Hepatocyte (in vitro differentiated cells): ENCODE results near the gene LHX1.

ENCODE experiments used
- CTCF ChIP-seq: fragments of 200-600 bp; sonication (generic); IDR thresholded peaks from 2 replicates; pipeline ENCODE4 v1.5.1; 2016; ENCODE audit warnings: antibody characterized with exemption, mild to moderate bottlenecking; ENCODE audit not compliant: poor library complexity
- EZH2phosphoT487 ChIP-seq: fragments of 200-600 bp; sonication (generic); IDR thresholded peaks from one replicate; pipeline ENCODE4 v1.6.1; 2018; ENCODE audit warnings: antibody characterized with exemption, mild to moderate bottlenecking, low read depth, moderate library complexity; ENCODE audit not compliant: unreplicated experiment, severe bottlenecking

DNA sequence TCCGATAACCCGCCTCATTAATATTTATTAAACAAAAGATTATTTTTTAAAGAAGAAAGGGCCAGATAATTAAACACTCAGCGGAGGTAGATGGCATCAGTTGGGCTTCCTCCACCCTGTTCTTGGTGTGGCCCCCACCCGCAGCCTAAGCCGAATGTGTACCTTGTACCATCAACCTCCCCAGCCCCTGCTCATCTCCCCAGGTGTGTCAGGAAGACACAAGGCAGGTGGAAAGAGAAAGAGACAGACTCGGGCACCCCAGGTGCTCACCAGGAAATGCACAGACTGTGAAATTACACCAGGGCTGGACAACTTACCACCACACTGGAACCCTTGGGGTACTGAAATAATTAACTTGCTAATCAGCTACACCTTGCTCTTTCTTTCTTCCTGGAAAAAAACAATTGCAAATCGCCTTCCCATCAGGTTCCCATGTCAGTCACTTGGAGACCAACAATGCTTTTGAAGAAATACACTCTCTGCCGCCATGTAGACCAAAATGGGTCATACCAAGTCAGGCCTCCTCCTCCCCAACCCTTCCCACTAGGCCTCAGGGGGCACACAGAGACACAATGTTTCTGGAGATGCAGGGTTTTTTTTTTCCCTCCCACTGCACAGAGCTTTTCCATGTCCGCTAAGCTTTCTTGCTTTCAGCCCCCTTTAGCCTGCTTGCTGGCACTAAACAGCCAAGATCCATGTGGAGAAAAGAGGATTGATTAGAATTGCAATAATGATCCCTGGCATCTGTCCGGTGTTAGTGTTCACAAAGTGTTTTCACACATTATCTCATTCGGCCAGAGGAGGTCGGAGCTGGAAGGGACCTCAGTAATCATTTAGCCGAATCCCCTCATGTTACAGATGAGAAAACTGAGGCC lies 8.6 kb upstream of the LHX1 start:
- no peak for TF ChIP-seq CTCF
- TF ChIP-seq EZH2phosphoT487, result no peak
